Stimulated activated naive B cell treated with anti-CD40 and anti-IgM and Interleukin-4, amounts not matched to agents 10 μg/mL and 1 μg/mL and 100 μg/mL, for 72 hours (primary cell): ENCODE measurements around the gene ZSCAN4.

ENCODE experiments used
- ATAC-seq, 2 donors: fragments of 150-1000 bp; cut with Tn5 transposase; replicated peaks; 2 replicates each; pipeline ENCODE4 v1.10.0; 2021; ENCODE audit warnings: moderate library complexity in 1 of 2
- DNase-seq: peaks from one replicate; pipeline ENCODE4 v3.0.0; 2021
- H3K27ac Mint-ChIP-seq: one replicate; pipeline ENCODE4 v1.8.0; 2022; ENCODE audit warnings: mild to moderate bottlenecking, mixed read lengths
- H3K27me3 Mint-ChIP-seq, 2 donors: one replicate each; pipeline ENCODE4 v1.8.0; 2022; ENCODE audit warnings: mixed read lengths in 2 of 2
- H3K36me3 Mint-ChIP-seq, 2 donors: one replicate each; pipeline ENCODE4 v1.8.0; 2022; ENCODE audit warnings: mixed read lengths in 2 of 2, mild to moderate bottlenecking in 1 of 2
- H3K4me1 Mint-ChIP-seq, 2 donors: one replicate each; pipeline ENCODE4 v1.8.0; 2022; ENCODE audit warnings: mixed read lengths in 2 of 2, mild to moderate bottlenecking in 1 of 2
- H3K4me3 Mint-ChIP-seq, 2 donors: one replicate each; pipeline ENCODE4 v1.8.0; 2022; ENCODE audit warnings: mild to moderate bottlenecking in 2 of 2, mixed read lengths in 2 of 2, moderate library complexity in 1 of 2
- H3K9me3 Mint-ChIP-seq, 2 donors: one replicate each; pipeline ENCODE4 v1.8.0; 2022; ENCODE audit warnings: mixed read lengths in 2 of 2, mild to moderate bottlenecking in 1 of 2

The ZSCAN4 gene, protein sequence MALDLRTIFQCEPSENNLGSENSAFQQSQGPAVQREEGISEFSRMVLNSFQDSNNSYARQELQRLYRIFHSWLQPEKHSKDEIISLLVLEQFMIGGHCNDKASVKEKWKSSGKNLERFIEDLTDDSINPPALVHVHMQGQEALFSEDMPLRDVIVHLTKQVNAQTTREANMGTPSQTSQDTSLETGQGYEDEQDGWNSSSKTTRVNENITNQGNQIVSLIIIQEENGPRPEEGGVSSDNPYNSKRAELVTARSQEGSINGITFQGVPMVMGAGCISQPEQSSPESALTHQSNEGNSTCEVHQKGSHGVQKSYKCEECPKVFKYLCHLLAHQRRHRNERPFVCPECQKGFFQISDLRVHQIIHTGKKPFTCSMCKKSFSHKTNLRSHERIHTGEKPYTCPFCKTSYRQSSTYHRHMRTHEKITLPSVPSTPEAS

DNA sequence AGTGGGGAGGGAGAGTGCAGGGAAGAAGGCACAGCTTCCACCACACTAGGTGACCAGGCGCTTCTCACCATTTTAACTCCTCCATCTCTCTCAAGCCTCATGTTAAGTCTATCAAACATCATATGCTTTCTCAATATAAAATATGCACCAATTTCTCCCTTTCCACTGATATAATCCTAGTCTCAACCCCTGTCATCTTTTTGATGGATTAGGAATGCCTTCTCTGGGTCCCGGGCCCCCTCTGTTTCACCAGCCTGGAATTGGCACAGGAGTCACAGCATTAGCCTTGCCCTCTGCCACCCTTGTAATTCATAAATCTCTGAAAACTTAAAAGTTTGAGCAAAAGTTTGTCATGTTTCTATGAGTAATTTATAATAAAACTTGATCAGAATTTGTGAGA, at the start of gene ZSCAN4:
Gene ZSCAN4 (plus strand): TSS at position 301 of the 400 bp plus-strand sequence. CDS start 7,211 bp downstream, outside the sequence.
- ATAC-seq (no peak), DNase-seq (no peak)
- Mint-ChIP-seq H3K9me3 (no peaks in the 10 kb centered on the region), H3K4me1 (peaks cover 4 to 14% of the 10 kb centered on the region in 2 donors), H3K4me3 (no peak within 1 kb of the TSS), H3K27ac (no peak within 1 kb of the TSS), H3K27me3 (peaks cover 33 to 55% of the 10 kb centered on the region in 2 donors), H3K36me3 (no peaks in the 10 kb centered on the region)

DNA sequence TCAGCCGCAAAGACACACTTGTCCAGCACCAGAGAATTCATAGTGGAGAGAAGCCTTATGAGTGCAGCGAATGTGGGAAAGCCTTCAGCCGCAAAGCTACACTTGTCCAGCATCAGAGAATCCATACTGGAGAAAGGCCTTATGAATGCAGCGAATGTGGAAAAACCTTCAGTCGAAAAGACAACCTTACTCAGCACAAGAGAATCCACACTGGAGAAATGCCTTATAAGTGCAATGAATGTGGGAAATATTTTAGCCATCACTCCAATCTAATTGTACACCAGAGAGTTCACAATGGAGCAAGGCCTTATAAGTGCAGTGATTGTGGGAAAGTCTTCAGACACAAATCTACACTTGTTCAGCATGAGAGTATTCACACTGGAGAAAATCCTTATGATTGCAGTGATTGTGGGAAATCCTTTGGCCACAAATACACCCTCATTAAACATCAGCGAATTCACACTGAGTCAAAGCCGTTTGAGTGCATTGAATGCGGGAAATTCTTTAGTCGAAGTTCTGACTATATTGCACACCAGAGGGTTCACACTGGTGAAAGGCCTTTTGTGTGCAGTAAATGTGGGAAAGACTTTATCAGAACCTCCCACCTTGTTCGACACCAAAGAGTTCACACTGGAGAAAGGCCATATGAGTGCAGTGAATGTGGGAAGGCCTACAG, 47.9 kb upstream of the ZSCAN4 start:
- Mint-ChIP-seq H3K9me3 (peaks cover 49 to 53% of the 10 kb centered on the region in 2 donors), H3K27me3 (no peaks in the 10 kb centered on the region), H3K4me1 (peaks cover 25 to 32% of the 10 kb centered on the region in 2 donors), H3K4me3 (no peak overlapping the region), H3K36me3 (peaks cover 86 to 98% of the 10 kb centered on the region in 2 donors), H3K27ac (no peak overlapping the region)
- ATAC-seq (no peak), DNase-seq (no peak)

DNA sequence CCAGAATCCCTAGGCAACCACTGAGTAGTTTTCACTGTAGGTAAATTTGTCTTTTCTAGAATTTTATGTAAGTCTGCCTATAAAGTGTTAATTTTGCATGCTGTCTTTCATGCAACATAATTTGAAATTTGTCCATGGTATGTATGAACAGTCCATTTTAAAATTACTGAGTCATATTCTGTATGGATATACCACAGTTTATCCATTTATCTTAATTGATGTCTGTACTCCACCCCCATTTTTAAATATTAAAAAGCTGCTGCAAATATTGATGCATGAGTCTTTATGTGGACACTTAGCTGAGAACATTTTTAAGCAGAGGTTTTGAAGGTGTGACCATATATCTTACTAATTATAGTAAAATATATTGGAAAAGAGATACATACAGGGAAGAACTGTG, 45.6 kb upstream of the ZSCAN4 start:
- Mint-ChIP-seq H3K4me1 (peaks cover 10 to 16% of the 10 kb centered on the region in 2 donors), H3K27ac (peak overlapping the region; percentile 47), H3K36me3 (peaks cover 68 to 75% of the 10 kb centered on the region in 2 donors), H3K4me3 (no peak overlapping the region), H3K27me3 (no peaks in the 10 kb centered on the region), H3K9me3 (peaks cover 35 to 40% of the 10 kb centered on the region in 2 donors)
- ATAC-seq (no peak), DNase-seq (no peak)

DNA sequence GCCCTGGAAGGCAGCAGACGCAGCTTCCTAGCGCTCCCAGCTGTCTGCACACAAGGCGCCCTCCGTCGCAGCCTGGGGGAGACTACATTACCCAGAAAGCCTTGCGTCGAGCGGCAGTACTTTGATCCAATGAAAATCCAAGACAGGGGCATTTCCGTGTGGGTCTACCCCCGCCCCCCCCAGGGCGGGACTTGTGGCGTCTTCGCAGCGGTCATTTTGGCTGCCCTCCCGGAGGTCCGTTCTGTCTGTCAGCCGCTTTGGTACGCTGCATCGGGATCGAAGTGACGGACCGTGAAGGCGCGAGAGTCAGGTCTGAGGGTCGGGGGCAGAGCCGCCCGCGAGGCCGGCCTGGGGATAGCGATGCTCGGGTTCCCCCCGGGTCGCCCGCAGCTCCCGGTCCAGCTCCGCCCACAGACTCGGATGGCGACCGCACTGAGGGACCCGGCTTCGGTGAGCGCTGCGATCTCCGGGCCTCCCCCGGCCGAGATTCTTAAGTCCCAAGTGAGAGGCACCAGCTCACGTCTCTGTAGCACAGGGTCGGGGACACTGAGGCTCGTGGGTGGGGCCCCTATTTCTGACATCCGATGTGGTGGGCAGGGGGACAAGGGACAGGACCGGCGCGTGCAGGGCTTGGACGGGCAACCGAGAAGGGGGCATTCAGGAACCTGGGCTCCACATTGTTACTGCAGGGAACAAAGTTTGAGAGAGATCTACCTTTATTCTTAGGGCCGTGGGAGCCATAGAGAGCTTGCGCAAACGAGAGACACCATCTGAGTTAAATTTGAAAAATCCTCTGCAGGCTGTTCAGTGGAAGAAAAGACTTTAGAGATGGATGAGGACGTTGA, 35.5 kb upstream of the ZSCAN4 start, which contains the start of gene ZNF211:
Gene ZNF211 (plus strand): TSS at position 182 of the 845 bp plus-strand sequence. CDS start 179 bp downstream, at position 361.
- H3K27me3 Mint-ChIP-seq = no peaks in the 10 kb centered on the region
- H3K36me3 Mint-ChIP-seq = peaks cover 38 to 48% of the 10 kb centered on the region in 2 donors
- DNase-seq (peak; percentile 84), ATAC-seq (peak; percentile 99 to 100)
- H3K4me3 Mint-ChIP-seq = peak within 1 kb of the TSS; percentile 87 to 94
- H3K4me1 Mint-ChIP-seq = peaks cover 14 to 29% of the 10 kb centered on the region in 2 donors
- peak within 1 kb of the TSS; percentile 94 for H3K27ac Mint-ChIP-seq
- peaks cover 10 to 12% of the 10 kb centered on the region in 2 donors for H3K9me3 Mint-ChIP-seq

DNA sequence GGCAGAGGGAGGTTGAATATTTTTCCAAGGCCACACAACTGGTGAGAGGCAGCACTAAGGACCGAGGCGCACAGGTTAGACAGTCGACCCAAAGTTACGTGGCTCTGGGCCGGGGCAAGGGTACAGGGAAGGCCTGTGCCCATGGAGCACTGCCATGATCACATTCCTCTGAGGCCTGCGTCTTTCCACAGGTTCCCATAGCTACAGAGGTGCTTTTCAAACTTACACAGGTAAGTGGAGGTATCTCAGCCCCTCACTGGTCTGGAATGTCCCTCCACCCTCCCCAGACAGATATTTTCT, 35.0 kb upstream of the ZSCAN4 start:
- peak overlapping the region; percentile 87 to 94 for H3K4me3 Mint-ChIP-seq
- H3K4me1 Mint-ChIP-seq = peaks cover 14 to 29% of the 10 kb centered on the region in 2 donors
- ATAC-seq (no peak), DNase-seq (no peak)
- H3K27me3 Mint-ChIP-seq = no peaks in the 10 kb centered on the region
- H3K36me3 Mint-ChIP-seq = peaks cover 44 to 54% of the 10 kb centered on the region in 2 donors
- peak overlapping the region; percentile 94 for H3K27ac Mint-ChIP-seq
- H3K9me3 Mint-ChIP-seq = peaks cover 14 to 18% of the 10 kb centered on the region in 2 donors

DNA sequence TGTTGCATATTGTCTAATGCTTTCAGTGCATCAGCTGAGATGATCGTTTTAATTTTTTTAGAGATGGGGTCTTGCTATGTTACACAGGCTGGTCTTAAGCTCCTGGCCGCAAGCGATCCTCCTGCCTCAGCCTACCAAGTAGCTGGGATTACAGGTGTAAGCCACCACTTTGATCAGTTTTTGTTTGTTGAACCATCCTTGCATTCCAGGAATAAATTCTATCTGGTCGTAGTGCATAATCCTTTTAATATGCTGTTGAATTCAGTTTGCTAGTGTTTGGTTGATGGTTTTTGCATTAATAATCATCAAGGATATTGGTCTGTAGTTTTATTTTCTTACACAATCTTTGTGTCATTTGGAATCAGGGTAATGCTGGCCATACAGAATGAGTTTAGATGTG, 31.4 kb upstream of the ZSCAN4 start:
- DNase-seq (no peak), ATAC-seq (no peak)
- H3K27me3 Mint-ChIP-seq = no peaks in the 10 kb centered on the region
- peaks cover 68 to 81% of the 10 kb centered on the region in 2 donors for H3K36me3 Mint-ChIP-seq
- H3K27ac Mint-ChIP-seq = no peak overlapping the region
- no peak overlapping the region for H3K4me3 Mint-ChIP-seq
- H3K9me3 Mint-ChIP-seq = peaks cover 28 to 37% of the 10 kb centered on the region in 2 donors
- peaks cover 14 to 29% of the 10 kb centered on the region in 2 donors for H3K4me1 Mint-ChIP-seq

DNA sequence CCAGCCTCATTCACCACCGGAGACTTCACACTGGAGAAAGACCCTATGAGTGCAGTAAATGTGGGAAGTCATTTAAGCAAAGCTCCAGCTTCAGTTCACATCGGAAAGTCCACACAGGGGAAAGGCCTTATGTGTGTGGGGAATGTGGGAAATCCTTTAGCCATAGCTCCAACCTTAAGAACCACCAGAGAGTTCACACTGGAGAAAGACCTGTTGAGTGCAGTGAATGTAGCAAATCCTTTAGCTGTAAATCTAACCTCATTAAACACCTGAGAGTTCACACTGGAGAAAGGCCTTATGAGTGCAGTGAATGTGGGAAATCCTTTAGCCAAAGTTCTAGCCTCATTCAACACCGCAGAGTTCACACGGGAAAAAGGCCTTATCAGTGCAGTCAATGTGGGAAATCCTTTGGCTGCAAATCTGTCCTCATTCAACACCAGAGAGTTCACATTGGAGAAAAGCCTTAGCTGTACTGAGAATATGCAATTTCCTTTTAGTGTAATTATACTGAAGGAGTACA, 27.0 kb upstream of the ZSCAN4 start:
- H3K9me3 Mint-ChIP-seq = peaks cover 22 to 34% of the 10 kb centered on the region in 2 donors
- ATAC-seq (no peak), DNase-seq (no peak)
- H3K4me1 Mint-ChIP-seq = no peaks in the 10 kb centered on the region
- H3K36me3 Mint-ChIP-seq = peaks cover 69 to 71% of the 10 kb centered on the region in 2 donors
- H3K27me3 Mint-ChIP-seq = no peaks in the 10 kb centered on the region
- no peak overlapping the region for H3K4me3 Mint-ChIP-seq
- H3K27ac Mint-ChIP-seq = no peak overlapping the region

DNA sequence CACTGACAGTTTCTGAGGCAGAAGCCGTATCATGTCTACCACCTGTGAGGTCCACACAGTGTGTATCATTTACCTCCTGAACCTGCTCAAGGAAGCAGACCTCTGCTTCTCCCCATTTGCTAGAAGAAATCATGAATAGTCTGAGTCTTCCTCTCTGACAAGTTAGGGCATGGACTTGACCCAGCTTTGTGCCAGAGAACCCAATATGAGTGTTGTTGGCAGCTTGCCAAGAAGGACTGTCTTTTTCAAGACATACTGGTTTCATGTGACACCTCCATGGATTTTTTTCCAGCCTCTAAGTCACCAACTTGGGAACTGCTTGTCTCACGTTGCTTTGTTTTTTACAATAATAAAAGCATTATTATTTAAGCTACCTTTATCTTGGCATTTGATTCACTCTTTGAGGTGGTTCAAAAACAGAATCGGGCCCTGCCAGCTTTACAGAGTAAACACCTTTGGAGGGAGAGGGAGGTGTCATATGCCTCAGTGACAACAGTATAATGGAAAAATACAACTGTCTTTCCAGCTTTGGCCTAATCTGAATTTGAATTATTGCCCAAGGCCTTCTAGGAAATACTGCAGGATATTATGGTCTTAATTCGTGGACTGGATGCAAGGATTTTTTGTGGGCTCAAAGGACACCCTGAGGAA, 26.2 kb upstream of the ZSCAN4 start:
- Mint-ChIP-seq H3K4me3 (no peak overlapping the region), H3K4me1 (no peaks in the 10 kb centered on the region), H3K9me3 (peaks cover 17 to 28% of the 10 kb centered on the region in 2 donors), H3K27ac (no peak overlapping the region), H3K27me3 (no peaks in the 10 kb centered on the region), H3K36me3 (peaks cover 62 to 63% of the 10 kb centered on the region in 2 donors)
- ATAC-seq (no peak), DNase-seq (no peak)

DNA sequence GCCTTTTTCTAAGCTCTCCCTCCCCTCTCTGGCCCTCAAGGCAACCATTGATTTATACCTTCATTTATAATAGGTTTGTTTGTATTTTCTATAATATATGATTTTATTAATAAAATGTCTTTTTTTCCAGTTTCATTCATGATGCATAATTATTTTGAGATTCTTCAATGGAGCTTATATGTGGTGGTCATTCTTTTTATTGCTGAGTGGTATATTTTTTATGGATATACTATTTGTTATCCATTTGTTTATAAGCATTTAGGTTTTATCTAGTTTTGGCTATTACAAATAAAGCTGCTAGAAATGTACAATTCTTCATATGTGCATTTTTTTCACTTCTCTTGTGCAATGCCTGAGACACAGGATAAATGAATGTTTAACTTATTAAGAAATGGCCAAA, 25.0 kb upstream of the ZSCAN4 start:
- no peak overlapping the region for H3K27ac Mint-ChIP-seq
- no peaks in the 10 kb centered on the region for H3K27me3 Mint-ChIP-seq
- DNase-seq (no peak), ATAC-seq (no peak)
- no peak overlapping the region for H3K4me3 Mint-ChIP-seq
- H3K4me1 Mint-ChIP-seq = no peaks in the 10 kb centered on the region
- H3K36me3 Mint-ChIP-seq = peaks cover 51 to 52% of the 10 kb centered on the region in 2 donors
- H3K9me3 Mint-ChIP-seq = peaks cover 11 to 25% of the 10 kb centered on the region in 2 donors

DNA sequence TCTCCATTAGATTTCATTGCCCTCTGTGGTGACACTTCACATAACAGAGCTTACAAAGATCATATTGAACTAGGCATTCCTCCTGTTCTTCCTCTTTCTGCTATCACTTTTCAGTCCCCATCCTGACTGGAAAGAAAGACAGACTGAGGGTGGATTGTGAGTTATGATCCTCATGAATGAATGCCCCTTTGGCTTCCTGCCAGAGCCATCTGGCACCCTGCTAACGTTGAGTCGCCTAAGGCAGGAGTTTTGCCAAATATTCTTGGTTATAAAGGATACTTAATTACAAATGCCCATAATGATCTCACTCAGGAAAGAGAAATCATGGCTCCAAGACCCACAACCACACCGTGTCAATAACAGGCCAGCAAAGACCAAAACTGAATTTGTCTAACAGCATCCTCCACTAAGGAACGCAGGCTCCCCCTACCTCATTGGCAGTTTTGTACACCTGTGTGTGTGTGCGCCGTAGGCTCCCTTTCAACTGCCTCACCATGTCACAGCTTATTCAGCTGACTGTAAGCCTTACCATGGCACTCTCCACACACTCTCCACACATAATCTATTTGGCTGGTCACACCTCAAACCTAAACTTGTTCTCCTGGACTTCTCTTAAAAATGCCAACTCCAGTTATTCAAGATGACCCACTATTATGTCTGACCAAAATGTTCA, 20.3 kb upstream of the ZSCAN4 start:
- Mint-ChIP-seq H3K4me3 (no peak overlapping the region), H3K9me3 (peaks cover 5 to 9% of the 10 kb centered on the region in 2 donors), H3K4me1 (peaks cover 5 to 9% of the 10 kb centered on the region in 2 donors), H3K27ac (no peak overlapping the region), H3K27me3 (peaks cover 17 to 21% of the 10 kb centered on the region in 2 donors), H3K36me3 (peaks cover 4 to 15% of the 10 kb centered on the region in 2 donors)
- no peak for DNase-seq
- no peak for ATAC-seq

DNA sequence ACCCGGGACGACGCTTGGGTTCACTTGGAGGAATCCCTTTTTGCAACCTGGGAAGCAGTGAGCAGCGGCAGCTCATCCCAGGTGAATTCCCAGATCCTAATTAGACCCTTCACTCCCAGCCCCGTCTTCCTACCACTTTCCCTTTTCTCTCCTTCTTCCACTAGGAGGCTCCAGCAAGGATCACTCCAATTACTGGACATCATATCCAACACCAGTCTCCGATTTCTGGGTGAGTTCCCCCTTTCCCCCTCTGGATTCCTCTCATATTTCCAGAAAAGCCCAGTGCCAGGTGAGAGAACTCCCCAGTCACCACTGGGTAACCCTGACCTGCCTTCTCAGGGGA, 17.1 kb upstream of the ZSCAN4 start:
- ATAC-seq (no peak), DNase-seq (no peak)
- Mint-ChIP-seq H3K4me1 (peaks cover 5 to 9% of the 10 kb centered on the region in 2 donors), H3K9me3 (peaks cover 16 to 25% of the 10 kb centered on the region in 2 donors), H3K27me3 (peaks cover 43 to 50% of the 10 kb centered on the region in 2 donors), H3K4me3 (peak overlapping the region in 1 of 2 donors; percentile 38), H3K36me3 (peaks cover 6 to 15% of the 10 kb centered on the region in 2 donors), H3K27ac (peak overlapping the region; percentile 28)

DNA sequence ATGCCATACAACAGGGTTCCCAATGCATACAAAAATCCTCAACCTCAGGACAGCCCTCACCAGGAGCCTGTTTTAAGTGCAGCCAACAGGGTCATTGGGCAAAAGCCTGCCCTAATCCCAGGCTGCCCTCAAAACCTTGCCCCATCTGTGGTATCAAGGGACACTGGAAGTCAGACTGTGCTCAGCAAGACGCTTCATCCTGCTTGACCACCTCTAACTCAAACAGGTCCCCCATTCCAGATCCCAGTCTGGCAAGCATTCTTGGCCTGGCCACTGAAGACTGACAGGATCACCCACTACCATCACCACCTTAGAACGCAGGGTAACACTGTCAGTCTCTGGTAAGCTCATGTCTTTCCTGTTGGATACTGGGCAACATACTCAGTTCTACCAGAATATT, 15.0 kb upstream of the ZSCAN4 start:
- DNase-seq = no peak
- Mint-ChIP-seq H3K9me3 (peaks cover 16 to 24% of the 10 kb centered on the region in 2 donors), H3K4me3 (no peak overlapping the region), H3K27me3 (peaks cover 48 to 58% of the 10 kb centered on the region in 2 donors), H3K27ac (no peak overlapping the region), H3K4me1 (peaks cover 5 to 9% of the 10 kb centered on the region in 2 donors), H3K36me3 (peaks cover 6 to 15% of the 10 kb centered on the region in 2 donors)
- ATAC-seq = no peak

DNA sequence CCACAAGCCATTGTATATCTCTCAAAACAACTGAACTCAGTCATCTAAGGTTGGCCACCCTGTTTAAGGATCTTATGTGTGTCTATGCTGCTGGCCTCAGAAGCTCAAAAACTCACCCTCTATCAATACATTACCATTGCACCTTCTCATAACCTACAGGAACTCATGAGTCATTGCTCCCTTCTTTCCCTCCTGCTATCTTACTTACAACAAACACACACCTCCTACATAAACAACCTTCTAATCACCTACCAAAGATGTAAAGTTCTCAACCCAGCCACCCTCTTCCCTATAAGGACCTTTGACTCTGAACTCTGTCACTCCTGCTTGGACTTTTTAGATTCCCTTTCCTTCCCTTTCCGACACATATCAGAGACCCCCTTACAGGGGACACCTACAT, 13.3 kb upstream of the ZSCAN4 start:
- no peak overlapping the region for H3K27ac Mint-ChIP-seq
- peaks cover 6 to 15% of the 10 kb centered on the region in 2 donors for H3K36me3 Mint-ChIP-seq
- H3K9me3 Mint-ChIP-seq = peaks cover 16 to 24% of the 10 kb centered on the region in 2 donors
- H3K27me3 Mint-ChIP-seq = peaks cover 55 to 69% of the 10 kb centered on the region in 2 donors
- H3K4me1 Mint-ChIP-seq = peaks cover 5 to 9% of the 10 kb centered on the region in 2 donors
- H3K4me3 Mint-ChIP-seq = no peak overlapping the region
- DNase-seq = no peak
- ATAC-seq = no peak
